ENCODE measurements around the gene HCFC1R1.

Gene HCFC1R1

GRCh38 chr16:3017344-3017743, 6.4 kb downstream of the HCFC1R1 start:
- DNase-seq, result no peak

GRCh38 chr16:3015865-3016521, 7.7 kb downstream of the HCFC1R1 start:
- DNase-seq, result no peak

- no peak for DNase-seq
Measured at GRCh38 chr16:3014971-3015370, 8.8 kb downstream of the HCFC1R1 start.

- DNase-seq, result no peak
Measured at GRCh38 chr16:3013998-3014690, 9.6 kb downstream of the HCFC1R1 start.

GRCh38 chr16:3013491-3013951, 10.2 kb downstream of the HCFC1R1 start:
- DNase-seq, result no peak

- peak in 1 of 2 experiments; percentile 11 for DNase-seq
Measured at GRCh38 chr16:3012828-3013420, 10.8 kb downstream of the HCFC1R1 start, which contains the start of gene CLDN9. TSS of gene CLDN9 (plus strand) at chr16:3012923. CDS start at chr16:3013363, 440 bp downstream.

GRCh38 chr16:3012246-3012645, 11.5 kb downstream of the HCFC1R1 start:
- no peak for DNase-seq

- no peak for DNase-seq
Measured at GRCh38 chr16:3010510-3010909, 13.2 kb downstream of the HCFC1R1 start.

- no peak for DNase-seq
Measured at GRCh38 chr16:3009568-3010390, 14.0 kb downstream of the HCFC1R1 start.

GRCh38 chr16:3008690-3009037, 15.1 kb downstream of the HCFC1R1 start:
- DNase-seq, result no peak

- DNase-seq, result no peak
Measured at GRCh38 chr16:3007957-3008689, 15.6 kb downstream of the HCFC1R1 start.

GRCh38 chr16:3007059-3007956, 16.4 kb downstream of the HCFC1R1 start:
- DNase-seq, result no peak

GRCh38 chr16:3004781-3005284, 18.9 kb downstream of the HCFC1R1 start:
- no peak for DNase-seq

- DNase-seq, result no peak
Measured at GRCh38 chr16:3004319-3004718, 19.4 kb downstream of the HCFC1R1 start.

- DNase-seq, result peak; percentile 91 to 94
Measured at GRCh38 chr16:3003582-3004270, 20.0 kb downstream of the HCFC1R1 start.

GRCh38 chr16:3001316-3001715, 22.4 kb downstream of the HCFC1R1 start:
- no peak for DNase-seq

- DNase-seq, result no peak
Measured at GRCh38 chr16:3000540-3000939, 23.2 kb downstream of the HCFC1R1 start.

- DNase-seq, result no peak
Measured at GRCh38 chr16:2999929-3000328, 23.8 kb downstream of the HCFC1R1 start.

GRCh38 chr16:2996298-2996697, 27.4 kb downstream of the HCFC1R1 start:
- DNase-seq, result no peak

- no peak for DNase-seq
Measured at GRCh38 chr16:2992383-2993081, 31.2 kb downstream of the HCFC1R1 start.
